ENCODE results near the gene ZMYND11.

DNA sequence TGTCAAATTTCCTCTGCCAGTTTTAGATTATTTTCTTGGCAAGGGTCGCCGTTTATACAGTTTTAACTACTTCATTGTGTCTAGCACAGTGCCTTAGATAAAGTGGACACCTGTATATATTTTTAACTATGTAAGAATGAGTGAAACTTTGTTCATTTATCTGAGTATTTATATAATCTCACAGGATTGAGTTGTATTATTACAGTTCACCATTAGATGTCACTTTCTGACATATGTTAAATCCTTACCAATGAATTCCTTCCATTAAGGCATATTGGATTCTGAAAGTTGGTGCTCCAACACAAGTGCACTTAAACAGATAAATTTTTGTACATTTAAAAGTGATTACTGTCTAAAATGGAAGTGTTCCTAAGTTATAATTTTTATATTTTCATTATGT is 43.0 kb downstream of the ZMYND11 start:
- TF ChIP-seq, protein P1, sequence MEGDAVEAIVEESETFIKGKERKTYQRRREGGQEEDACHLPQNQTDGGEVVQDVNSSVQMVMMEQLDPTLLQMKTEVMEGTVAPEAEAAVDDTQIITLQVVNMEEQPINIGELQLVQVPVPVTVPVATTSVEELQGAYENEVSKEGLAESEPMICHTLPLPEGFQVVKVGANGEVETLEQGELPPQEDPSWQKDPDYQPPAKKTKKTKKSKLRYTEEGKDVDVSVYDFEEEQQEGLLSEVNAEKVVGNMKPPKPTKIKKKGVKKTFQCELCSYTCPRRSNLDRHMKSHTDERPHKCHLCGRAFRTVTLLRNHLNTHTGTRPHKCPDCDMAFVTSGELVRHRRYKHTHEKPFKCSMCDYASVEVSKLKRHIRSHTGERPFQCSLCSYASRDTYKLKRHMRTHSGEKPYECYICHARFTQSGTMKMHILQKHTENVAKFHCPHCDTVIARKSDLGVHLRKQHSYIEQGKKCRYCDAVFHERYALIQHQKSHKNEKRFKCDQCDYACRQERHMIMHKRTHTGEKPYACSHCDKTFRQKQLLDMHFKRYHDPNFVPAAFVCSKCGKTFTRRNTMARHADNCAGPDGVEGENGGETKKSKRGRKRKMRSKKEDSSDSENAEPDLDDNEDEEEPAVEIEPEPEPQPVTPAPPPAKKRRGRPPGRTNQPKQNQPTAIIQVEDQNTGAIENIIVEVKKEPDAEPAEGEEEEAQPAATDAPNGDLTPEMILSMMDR (optimal IDR thresholded peaks at IDR 0.05 in 1 of 3, IDR thresholded peaks at IDR 0.05 in 1 of 3, conservative IDR thresholded peaks at IDR 0.05 in 1 of 3; ENCODE audit: extremely low read depth in 1 of 3, insufficient read depth in 2 of 3, low read length in 3 of 3) = no peak
- no peak for TF ChIP-seq EZH2 (IDR thresholded peaks at IDR 0.05; ENCODE audit: low read length)

All from keratinocyte (primary cell).